ENCODE data around the gene TICRR.
"Not testable (repeated sequence)": the region's sequence is repeated elsewhere in the genome, so short reads cannot be mapped to it uniquely, and the experiment has no call there.

Gene TICRR, protein sequence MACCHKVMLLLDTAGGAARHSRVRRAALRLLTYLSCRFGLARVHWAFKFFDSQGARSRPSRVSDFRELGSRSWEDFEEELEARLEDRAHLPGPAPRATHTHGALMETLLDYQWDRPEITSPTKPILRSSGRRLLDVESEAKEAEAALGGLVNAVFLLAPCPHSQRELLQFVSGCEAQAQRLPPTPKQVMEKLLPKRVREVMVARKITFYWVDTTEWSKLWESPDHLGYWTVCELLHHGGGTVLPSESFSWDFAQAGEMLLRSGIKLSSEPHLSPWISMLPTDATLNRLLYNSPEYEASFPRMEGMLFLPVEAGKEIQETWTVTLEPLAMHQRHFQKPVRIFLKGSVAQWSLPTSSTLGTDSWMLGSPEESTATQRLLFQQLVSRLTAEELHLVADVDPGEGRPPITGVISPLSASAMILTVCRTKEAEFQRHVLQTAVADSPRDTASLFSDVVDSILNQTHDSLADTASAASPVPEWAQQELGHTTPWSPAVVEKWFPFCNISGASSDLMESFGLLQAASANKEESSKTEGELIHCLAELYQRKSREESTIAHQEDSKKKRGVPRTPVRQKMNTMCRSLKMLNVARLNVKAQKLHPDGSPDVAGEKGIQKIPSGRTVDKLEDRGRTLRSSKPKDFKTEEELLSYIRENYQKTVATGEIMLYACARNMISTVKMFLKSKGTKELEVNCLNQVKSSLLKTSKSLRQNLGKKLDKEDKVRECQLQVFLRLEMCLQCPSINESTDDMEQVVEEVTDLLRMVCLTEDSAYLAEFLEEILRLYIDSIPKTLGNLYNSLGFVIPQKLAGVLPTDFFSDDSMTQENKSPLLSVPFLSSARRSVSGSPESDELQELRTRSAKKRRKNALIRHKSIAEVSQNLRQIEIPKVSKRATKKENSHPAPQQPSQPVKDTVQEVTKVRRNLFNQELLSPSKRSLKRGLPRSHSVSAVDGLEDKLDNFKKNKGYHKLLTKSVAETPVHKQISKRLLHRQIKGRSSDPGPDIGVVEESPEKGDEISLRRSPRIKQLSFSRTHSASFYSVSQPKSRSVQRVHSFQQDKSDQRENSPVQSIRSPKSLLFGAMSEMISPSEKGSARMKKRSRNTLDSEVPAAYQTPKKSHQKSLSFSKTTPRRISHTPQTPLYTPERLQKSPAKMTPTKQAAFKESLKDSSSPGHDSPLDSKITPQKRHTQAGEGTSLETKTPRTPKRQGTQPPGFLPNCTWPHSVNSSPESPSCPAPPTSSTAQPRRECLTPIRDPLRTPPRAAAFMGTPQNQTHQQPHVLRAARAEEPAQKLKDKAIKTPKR (N-terminal part only)

DNA sequence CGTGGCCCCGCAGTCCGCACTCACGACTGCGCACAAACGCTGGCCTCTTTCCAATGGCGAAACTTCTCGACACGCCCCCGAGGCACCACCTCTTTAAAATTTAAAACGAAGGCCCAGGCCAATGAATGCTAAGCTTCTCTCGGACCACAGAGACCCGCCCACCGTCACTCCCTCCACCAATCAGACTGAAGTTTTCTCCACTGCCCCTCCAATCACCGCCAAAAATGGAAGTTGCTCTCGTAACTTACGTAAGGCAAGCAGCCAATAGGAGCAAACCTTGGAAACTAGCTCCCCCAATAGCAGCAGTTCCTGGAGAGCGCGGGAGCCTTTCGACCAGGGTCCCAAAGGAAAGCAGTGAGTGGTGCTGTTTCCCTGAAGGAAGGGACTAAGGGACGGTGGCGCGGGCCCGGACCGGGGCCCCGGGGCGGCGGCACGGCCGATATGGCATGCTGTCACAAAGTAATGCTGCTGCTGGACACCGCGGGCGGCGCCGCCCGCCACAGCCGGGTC, at the start of gene TICRR:
TICRR (plus strand) TSS at position 324 of the 510 bp plus-strand sequence; CDS start at position 442, 118 bp downstream.
- DNase-seq = peak; percentile 93

DNA sequence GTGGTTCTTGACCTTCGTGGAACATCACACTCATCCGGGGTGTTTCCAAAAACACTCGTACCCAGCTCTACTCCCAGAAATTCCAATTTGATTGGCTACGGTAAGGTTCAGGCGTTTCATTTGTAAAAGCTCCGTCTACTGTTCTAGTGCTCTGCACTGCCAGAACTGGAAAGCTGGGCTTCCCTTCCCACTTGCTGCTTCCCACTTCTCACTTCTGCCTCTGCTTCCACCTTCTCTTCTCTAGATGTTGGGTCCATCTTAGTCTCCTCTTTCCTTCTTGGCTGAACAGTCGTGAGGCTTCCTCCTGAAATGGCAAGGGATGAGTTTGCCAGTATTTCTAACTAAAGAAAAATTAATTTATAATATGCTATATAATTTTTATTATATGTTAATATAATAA, 49.1 kb upstream of the TICRR start:
- no peak for DNase-seq

DNA sequence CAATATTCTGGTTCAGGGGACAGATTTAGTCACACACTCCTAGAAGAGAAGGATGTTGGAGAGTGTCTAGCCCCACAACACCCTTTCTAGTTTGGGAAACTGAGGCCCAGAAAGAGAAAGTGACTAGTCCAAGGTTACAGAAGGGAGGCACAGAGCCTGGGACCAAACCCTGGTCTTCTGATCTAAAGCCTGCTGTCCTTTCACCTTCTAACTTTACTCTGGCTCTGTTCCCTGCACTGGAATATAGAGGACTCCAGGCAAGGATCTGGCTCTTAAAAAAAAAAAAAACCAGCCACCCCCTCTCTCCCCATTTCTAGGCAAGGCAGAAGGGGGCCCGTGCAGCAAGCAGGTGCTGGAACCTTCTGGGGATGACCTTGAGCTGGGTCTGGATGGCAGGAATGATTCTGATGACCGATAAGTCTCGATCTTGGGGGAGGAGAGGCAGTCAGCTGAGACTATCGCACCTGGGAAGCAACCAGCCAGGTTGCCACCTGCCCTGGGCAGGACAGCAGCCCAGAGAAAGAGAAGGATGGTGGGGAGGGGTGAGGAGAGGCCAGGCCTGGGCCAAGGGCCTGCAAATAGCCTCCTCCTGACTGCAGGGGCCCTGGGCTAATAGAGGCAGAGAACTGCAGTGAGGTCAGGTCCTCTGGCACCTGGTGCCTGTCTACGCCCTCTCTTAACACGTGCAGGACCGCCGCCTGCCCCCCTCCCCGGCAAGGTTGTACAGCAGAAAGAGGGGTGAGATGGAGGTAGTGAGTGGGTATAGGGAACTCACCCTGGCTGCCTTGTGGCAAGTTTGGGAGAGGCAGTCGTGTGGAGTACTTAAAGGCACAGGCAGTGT, 48.4 kb upstream of the TICRR start:
- DNase-seq = no peak

DNA sequence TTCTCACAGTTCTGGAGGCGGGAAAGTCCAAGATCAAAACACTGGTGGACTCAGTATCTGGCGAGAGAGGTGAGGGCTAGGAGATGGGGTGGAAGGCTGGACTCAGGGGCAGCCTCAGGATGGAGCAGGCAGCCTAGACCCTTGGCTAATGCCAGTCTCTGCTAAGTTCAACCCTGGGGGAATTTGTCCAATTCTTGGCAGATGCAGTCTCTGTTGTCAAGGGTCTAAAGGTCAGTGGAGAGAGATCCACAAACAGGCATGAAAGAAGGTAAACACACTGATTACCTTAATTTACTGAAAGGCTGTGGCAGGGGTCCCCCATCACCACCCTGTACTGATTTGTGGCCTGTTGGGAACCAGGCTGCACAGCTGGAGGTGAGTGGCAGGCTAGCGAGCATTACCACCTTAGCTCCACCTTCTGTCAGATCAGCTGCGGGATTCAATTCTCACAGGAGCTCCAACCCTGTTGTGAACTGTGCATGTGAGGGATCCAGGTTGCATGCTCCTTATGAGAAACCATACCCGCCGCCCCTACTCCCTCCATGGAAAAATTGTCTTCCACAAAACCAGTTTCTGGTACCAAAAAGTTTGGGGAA, 46.4 kb upstream of the TICRR start:
- DNase-seq = no peak

DNA sequence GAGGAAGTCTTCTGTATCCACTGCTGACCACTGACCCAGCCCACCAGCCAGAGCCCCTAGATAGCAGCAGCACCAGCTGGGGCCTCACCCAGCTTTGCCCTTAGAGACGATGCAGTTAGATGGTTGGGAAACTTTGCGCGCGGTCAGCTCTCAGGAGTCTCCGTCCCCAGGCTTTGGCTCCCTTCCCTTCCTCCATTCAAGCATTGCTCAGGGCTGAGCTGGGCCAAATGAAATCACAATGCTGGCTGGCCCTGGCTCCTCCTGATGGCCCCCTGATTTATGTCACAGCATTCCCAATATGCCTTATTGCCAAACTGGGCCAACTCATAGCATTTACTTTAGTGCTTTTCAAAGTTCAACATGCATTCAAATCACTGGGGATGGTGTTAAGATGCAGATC, 44.3 kb upstream of the TICRR start:
- no peak for DNase-seq

DNA sequence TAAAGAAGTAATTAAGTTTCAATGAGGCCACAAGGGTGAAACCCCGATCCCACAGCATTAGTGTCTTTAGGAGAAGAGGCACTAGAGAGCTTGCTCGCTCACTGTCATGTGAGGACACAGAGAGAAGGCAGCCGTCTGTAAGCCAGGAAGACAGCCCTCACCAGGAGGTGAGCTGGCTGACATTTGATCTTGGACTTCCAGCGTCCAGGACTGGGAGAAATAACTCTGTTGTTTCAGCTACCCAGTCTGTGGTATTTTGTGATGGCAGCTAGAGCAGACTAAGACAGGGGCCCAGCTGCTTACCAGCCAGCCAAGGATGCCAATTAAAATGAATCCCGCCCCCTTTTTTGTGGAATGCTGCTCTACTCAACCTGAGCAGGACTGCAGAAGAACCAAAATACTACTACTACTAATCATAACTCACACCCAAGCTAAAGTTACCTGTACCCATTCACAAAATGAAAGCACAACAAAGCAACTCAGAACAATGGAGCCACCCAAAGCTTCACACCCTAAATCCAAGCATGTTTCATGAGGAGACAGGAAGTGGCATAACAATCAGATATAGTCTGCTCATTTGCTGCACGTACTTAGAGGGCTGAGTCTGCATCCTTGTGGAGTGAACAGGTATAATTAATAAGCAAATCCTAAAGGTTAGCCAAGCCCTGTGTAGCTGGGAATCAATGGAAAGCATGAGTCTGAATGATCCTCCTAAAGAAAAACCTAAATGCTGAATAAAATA, 43.3 kb upstream of the TICRR start:
- no peak for DNase-seq

DNA sequence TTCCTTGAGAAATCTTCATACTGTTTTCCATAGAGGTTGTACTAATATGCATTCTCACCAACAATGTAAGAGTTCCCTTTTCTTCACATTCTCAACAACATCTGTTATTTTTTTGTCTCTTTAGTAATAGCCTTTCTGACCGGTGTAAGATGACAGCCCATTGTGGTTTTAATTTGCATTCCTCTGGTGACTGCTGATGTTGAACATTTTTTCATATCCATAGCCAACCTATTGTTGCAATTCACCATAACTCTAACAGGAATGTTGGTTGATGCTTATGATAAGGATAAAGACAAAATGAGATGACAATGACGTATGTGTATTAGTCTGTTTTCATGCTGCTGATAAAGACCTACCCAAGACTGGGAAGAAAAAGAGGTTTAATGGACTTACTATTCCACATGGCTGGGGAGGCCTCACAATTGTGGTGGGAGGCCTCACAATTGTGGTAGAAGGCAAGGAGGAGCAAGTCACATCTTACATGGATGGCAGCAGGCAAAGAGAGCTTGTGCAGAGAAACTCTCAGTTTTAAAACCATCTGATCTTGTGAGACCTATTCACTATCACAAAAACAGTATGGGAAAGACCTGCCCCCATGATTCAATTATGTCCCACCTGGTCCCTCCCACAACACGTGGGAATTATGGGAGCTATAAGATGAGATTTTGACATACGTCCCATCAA, 41.3 kb upstream of the TICRR start:
- DNase-seq = no peak

DNA sequence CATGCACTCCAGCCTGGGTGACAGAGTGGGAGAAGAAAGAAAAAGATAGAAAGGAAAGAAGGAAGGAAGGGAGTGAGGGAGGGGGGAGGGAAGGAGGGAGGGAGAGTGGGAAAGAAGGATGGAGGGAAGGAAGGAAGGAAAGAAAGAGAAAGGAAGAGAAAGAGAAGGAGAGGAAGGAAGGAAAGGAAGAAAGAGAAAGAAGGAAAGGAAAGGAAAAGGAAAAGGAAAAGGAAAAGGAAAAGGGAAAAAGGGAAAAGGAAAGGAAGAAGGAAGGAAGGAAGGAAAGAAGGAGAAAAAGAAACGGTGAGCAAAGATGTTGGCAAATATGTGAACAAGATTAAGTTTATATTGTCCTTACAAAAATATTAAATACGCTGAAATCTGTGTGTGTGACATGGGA, 36.2 kb upstream of the TICRR start:
- DNase-seq = no peak

DNA sequence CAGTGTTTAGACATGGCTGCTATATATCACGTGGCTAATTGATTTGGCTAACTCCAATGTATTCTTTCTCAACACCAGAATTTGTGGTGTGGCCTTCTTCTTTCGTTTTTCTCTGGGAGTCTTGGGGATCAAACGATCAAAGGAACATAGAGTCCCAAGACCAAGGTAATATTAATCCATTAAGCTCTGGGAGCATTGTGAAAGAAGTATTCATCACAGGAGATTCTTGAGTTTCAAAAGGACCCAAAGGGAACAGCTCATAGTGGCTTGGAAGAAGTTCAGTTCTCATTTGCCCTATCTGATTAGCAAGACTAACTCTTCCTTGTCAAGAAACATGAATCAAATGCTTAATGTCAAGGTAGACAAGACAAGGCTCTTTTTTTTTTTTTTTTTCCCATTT, 32.9 kb upstream of the TICRR start:
- DNase-seq = no peak

DNA sequence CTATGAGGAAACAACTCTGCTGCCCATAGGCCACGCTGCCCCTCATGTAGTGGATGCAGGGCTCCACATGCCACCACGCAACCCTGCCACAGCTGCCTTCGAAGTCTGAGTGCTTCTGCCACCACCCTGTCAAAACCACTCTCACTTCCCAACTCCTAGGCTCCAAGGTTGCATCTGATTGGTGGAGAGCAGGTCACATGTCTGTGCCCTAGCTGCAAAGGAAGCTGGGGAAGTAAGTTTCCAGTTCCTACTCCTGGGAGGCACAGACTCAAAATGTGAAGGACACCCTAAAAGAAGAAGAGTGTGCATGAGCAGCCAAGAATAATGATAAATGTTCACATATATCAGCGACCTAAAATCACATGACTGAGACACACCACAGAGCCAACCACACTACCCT, 31.9 kb upstream of the TICRR start:
- DNase-seq = no peak

DNA sequence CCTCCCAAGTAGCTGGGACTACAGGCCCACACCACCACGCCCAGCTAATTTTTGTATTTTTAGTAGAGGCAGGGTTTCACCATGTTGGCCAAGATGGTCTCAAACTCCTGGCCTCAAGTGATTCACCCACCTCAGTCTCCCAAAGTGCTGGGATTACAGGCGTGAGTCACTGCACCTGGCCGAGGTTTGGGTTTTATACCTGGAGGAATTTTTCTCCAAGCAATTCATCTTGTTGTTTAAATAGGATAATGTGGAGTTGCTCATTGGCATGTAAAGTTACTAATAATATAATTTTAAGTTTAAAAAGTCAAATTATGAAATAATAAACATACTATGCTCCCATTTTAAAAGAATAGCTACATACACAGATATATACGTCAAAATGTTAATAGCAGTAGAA, 26.1 kb upstream of the TICRR start:
- not testable (repeated sequence) for DNase-seq

DNA sequence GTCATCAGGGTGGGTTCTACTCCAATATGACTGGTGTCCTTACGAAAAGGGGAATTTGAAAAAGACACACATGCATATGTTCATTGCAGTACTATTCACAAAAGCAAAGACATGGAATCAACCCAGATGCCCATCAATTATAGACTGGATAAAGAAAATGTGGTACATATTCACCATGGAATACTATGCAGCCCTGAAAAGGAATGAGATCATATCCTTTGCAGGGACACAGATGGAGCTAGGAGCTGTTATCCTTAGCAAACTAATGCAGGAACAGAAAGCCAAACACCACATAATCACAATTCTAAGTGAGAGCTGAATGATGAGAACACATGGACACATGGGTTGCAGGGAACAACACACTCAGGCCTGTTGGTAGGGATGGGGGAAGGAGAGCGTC, 24.8 kb upstream of the TICRR start:
- DNase-seq = no peak

DNA sequence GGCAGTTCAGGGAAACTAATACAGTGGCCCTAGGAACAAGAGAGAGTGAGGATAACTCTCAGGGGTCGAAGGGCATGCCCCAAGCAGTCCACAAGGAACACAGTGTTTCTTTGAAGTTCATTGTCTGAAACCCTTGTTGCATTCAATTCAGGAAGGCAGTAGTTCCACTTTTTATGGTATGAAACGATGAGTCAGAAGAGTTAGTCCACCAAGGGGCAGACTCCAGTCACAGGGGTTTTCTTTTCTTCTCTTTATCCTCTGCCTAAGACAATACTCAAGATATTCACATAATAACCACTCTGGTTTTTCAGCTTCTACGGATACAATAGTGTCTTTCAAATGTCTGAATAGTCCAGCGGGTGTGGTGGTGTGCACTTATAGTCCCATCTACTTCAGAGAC, 23.7 kb upstream of the TICRR start:
- no peak for DNase-seq

DNA sequence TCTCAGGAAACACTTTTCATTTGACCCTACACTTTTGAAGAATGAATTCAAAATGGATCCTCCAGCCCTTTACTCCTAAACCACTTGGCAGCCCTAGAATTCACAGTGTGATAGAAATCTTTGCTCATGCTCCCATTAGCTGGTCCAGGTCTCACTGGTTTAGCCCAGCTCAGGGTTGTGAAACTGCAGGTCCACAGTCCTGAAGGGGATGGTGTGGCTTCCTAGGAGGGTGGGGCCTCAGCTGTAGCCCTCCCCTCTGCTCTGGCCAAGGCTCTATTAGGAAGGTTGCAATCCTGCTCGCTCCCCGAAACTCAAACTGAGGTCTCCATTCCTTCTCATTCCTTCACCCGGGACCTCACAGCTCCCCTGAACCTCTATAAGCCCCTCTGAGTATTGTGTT, 21.6 kb upstream of the TICRR start:
- DNase-seq = no peak

DNA sequence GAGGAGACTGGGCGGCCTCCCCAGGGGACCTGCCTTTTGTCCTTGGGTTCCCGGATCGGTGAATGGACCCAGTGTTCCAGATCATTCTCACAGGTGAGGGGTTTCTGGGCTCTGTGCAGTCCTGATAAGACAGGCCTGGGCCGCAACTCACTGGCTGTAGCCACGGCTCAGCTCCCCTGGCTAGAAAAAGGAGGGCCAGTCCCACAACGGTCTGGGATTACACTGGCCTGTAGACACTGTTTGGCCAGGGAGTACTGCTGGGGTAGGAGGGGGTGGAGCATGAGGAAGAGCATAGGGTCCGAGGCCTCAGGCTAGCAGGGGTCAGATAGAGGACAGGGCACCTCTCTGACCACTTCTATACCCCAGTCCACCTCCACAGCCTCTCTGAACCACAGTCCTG, 21.0 kb upstream of the TICRR start:
- no peak for DNase-seq

DNA sequence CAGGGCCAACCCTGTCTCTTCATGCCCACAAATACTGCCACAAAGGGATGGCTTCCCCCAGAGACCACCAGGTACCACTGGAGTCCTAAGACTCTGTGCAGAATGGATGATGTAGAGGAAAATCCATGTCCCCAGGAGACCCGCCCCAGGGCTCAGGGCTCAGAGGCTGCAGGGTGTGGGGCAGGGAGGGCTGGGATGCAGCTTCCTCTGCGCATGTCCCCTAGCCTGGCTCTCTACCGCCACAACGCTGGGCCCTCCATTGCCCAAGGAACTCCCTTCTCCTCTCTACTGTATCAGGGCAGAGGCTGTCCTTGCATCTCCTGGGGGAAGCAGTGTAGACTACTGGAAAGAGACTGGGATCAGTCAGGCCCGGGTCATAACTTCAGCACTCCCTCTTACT, 19.5 kb upstream of the TICRR start:
- DNase-seq = no peak

DNA sequence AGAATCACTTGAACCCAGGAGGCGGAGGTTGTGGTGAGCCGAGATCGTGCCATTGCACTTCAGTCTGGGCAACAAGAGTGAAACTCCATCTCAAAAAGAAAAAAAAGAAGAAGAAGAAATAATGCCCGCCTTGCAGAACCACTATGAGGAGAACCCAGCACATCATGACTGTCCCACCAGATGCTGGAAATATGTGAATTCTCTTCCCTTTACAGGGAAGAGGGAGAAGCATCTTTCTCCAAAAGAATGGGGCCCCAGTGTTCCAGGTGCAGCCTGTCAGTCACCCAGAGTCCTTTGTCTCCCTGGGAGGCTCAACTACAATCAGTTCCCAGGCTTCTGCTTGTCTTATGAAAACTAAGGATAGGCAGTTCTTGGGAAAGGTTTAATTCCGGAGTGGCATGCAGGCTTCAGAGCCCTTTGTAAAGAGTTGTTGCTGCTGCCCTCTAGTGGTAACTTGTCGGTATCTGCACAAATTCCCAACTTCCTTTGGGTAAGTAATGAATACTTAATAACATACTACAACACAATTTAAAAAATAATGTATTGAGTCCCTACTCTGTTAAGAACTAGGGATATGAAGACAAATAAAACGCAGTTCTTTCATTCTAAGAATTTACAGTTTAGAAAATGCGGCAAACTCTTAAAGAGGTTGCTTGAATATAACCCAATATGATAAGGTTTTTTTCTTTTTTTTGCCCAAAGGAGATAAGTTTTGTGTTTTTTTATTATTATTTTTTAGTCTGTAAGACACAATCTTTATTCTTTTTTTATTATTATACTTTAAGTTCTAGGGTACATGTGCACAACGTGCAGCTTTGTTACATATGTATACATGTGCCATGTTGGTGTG, 18.6 kb upstream of the TICRR start:
- DNase-seq = peak; percentile 17

DNA sequence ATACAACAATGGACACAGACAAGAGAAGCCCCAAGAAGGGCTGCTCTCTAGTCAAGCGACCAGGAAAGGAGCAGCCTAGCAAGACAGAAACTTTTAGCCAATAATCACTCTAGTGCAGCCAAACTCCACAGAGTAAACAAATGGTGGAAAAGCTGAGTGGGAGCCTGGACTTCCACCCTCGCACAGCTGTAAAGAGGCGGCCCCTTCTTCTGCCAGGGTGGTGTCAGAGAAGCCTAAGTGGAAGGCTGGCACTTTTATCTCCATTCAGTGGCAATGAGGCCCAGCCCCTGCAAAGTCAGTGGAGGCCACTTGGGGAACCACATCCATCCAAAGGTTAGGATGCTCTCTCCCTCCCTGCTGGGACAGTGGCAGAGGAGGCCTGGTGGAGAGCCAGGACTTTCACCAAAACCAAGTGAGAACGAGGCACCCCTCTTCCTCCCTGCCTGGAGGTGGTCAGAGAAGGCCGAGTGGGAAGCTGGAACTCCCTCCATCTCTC, 15.5 kb upstream of the TICRR start:
- no peak for DNase-seq

DNA sequence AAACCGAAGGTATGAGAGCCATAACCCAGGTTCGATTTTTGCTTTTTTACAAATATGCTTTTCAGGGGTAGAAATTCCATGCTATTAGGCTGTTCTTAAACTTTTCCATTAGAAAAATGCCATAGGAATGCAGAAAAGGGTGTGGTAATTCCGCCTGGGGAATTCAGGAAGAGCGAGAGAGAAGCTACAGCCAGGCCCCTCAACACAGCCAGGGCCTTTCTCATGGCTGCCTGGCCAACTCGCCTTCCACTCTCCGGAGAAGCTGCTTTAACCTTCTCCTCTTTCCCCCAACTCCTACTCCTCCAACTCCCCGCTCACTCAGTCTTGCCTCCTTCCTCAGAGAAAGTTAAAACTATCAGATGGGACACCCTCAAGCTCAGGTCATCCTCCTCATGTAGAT, 9.1 kb upstream of the TICRR start:
- no peak for DNase-seq
